Endodermal cell (in vitro differentiated cells): Measurements from ENCODE around the gene DXO. TPM values are rescaled to one million over a fixed set of nuclear protein-coding genes. Genes with fewer than 3 reads are reported as not detected.

Experiments
- DNase-seq: peaks from one replicate; pipeline ENCODE4 v3.0.0-alpha.2; 2017
- H3K27ac ChIP-seq: 2 replicates; pipeline ENCODE4 v1.5.1; 2013; ENCODE audit warnings: mild to moderate bottlenecking, low read depth, low read length, moderate library complexity
- H3K27me3 ChIP-seq: 2 replicates; pipeline ENCODE4 v1.6.1; 2013; ENCODE audit warnings: mild to moderate bottlenecking, low read length, moderate library complexity; ENCODE audit not compliant: insufficient read depth, control insufficient read depth, poor library complexity, severe bottlenecking
- H3K36me3 ChIP-seq: 2 replicates; pipeline ENCODE4 v1.7.0; 2013; ENCODE audit warnings: mild to moderate bottlenecking, low read length, moderate library complexity; ENCODE audit not compliant: control insufficient read depth, insufficient read depth
- H3K4me1 ChIP-seq: one replicate; pipeline ENCODE4 v1.7.0; 2013; ENCODE audit warnings: low read length; ENCODE audit not compliant: control insufficient read depth, insufficient read depth
- H3K4me3 ChIP-seq: 2 replicates; pipeline ENCODE4 v1.5.1; 2013; ENCODE audit warnings: mild to moderate bottlenecking, low read length, moderate library complexity
- H3K9ac ChIP-seq: 2 replicates; pipeline ENCODE4 v1.6.1; 2013; ENCODE audit warnings: mild to moderate bottlenecking, low read length, moderate library complexity; ENCODE audit not compliant: poor library complexity, severe bottlenecking; ENCODE audit errors: extremely low read depth
- H3K9me3 ChIP-seq: 2 replicates; pipeline ENCODE4 v1.6.1; 2013; ENCODE audit warnings: mild to moderate bottlenecking, low read length, moderate library complexity; ENCODE audit not compliant: control insufficient read depth
- H3K27ac Mint-ChIP-seq: 2 replicates; pipeline ENCODE4 v1.8.0; 2020; ENCODE audit warnings: mixed read lengths
- H3K27me3 Mint-ChIP-seq: 2 replicates; pipeline ENCODE4 v1.8.0; 2021; ENCODE audit warnings: mild to moderate bottlenecking, mixed read lengths; ENCODE audit not compliant: insufficient read depth
- H3K36me3 Mint-ChIP-seq: 2 replicates; pipeline ENCODE4 v1.8.0; 2020; ENCODE audit warnings: low read depth, mixed read lengths
- H3K4me1 Mint-ChIP-seq: 2 replicates; pipeline ENCODE4 v1.8.0; 2020; ENCODE audit warnings: mixed read lengths
- H3K4me3 Mint-ChIP-seq: 2 replicates; pipeline ENCODE4 v1.8.0; 2020; ENCODE audit warnings: mild to moderate bottlenecking, moderate library complexity, mixed read lengths
- H3K9me3 Mint-ChIP-seq: 2 replicates; pipeline ENCODE4 v1.8.0; 2020; ENCODE audit warnings: mild to moderate bottlenecking, mixed read lengths
- WGBS, 2 experiments: methylation state at CpG; one replicate each; pipeline versions ENCODE4 v1.1.5 to v1.1.7; 2013; ENCODE audit warnings: missing lambda C conversion rate in 2 of 2, mixed read lengths in 1 of 2; ENCODE audit not compliant: insufficient coverage in 1 of 2, insufficient read length in 1 of 2; 5-methylcytosine and 5-hydroxymethylcytosine counted together
- total RNA-seq, 2 donors: library from RNA; stranded (reverse); fragmentation: NEBNext Ultra II Directional in 1 of 2; extraction: Animal tissue kit (Norgen Biotek cat#: 25700) in 1 of 2; gene quantifications; 2 replicates in 1 of 2; 3 replicates in 1 of 2; pipeline ENCODE4 v1.2.1, GENCODE V29; 2021
- TF ChIP-seq, protein P1 (sequence below): fragments of 200-600 bp; sonication (generic); conservative IDR thresholded peaks from 2 replicates; pipeline ENCODE4 v1.5.0; 2021; ENCODE audit warnings: antibody characterized with exemption, mild to moderate bottlenecking

Gene DXO
- total RNA-seq, 2 donors from 2014 or later = 19.2 to 22.3 TPM

GRCh38 chr6:31963921-31964320, 8.0 kb downstream of the DXO start:
- H3K4me3 ChIP-seq = no peak overlapping the region
- TF ChIP-seq, protein P1, sequence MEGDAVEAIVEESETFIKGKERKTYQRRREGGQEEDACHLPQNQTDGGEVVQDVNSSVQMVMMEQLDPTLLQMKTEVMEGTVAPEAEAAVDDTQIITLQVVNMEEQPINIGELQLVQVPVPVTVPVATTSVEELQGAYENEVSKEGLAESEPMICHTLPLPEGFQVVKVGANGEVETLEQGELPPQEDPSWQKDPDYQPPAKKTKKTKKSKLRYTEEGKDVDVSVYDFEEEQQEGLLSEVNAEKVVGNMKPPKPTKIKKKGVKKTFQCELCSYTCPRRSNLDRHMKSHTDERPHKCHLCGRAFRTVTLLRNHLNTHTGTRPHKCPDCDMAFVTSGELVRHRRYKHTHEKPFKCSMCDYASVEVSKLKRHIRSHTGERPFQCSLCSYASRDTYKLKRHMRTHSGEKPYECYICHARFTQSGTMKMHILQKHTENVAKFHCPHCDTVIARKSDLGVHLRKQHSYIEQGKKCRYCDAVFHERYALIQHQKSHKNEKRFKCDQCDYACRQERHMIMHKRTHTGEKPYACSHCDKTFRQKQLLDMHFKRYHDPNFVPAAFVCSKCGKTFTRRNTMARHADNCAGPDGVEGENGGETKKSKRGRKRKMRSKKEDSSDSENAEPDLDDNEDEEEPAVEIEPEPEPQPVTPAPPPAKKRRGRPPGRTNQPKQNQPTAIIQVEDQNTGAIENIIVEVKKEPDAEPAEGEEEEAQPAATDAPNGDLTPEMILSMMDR = no peak
- 96 to 98% methylated on average over 6 to 19 of the region's 19 CpGs for WGBS, 2 experiments
- peaks cover 73% of the 10 kb centered on the region for H3K36me3 Mint-ChIP-seq
- no peaks in the 10 kb centered on the region for H3K27me3 Mint-ChIP-seq
- DNase-seq = no peak
- no peak overlapping the region for H3K27ac ChIP-seq
- peaks cover 63% of the 10 kb centered on the region for H3K36me3 ChIP-seq
- H3K9me3 Mint-ChIP-seq = no peaks in the 10 kb centered on the region
- peaks cover 6% of the 10 kb centered on the region for H3K4me1 ChIP-seq
- no peaks in the 10 kb centered on the region for H3K9me3 ChIP-seq
- no peaks in the 10 kb centered on the region for H3K27me3 ChIP-seq
- H3K4me1 Mint-ChIP-seq = peaks cover 5% of the 10 kb centered on the region
- H3K4me3 Mint-ChIP-seq = no peak overlapping the region
- no peak overlapping the region for H3K27ac Mint-ChIP-seq
- no peak overlapping the region for H3K9ac ChIP-seq

GRCh38 chr6:31961616-31962015, 10.3 kb downstream of the DXO start:
- Histone ChIP-seq H3K27ac (no peak overlapping the region), H3K4me3 (no peak overlapping the region), H3K9ac (no peak overlapping the region), H3K36me3 (peaks cover 65% of the 10 kb centered on the region), H3K4me1 (peaks cover 6% of the 10 kb centered on the region), H3K9me3 (no peaks in the 10 kb centered on the region), H3K27me3 (no peaks in the 10 kb centered on the region)
- Mint-ChIP-seq H3K4me1 (peaks cover 5% of the 10 kb centered on the region), H3K4me3 (no peak overlapping the region), H3K9me3 (no peaks in the 10 kb centered on the region), H3K27me3 (no peaks in the 10 kb centered on the region), H3K27ac (no peak overlapping the region), H3K36me3 (peaks cover 55% of the 10 kb centered on the region)
- no peak for DNase-seq
- TF ChIP-seq, protein P1 = no peak
- WGBS, 2 experiments = 89 to 91% methylated on average over 12 of the region's 12 CpGs

- Mint-ChIP-seq H3K27me3 (no peaks in the 10 kb centered on the region), H3K36me3 (peaks cover 65% of the 10 kb centered on the region), H3K4me3 (peak within 1 kb of the TSS; percentile 92), H3K9me3 (no peaks in the 10 kb centered on the region), H3K27ac (peak within 1 kb of the TSS; percentile 98), H3K4me1 (peaks cover 5% of the 10 kb centered on the region)
- Histone ChIP-seq H3K27ac (no peak within 1 kb of the TSS), H3K27me3 (no peaks in the 10 kb centered on the region), H3K9me3 (no peaks in the 10 kb centered on the region), H3K36me3 (peaks cover 67% of the 10 kb centered on the region), H3K9ac (peak within 1 kb of the TSS; percentile 82), H3K4me3 (peak within 1 kb of the TSS; percentile 90), H3K4me1 (peaks cover 6% of the 10 kb centered on the region)
- peak; percentile 99 for DNase-seq
- WGBS, 2 experiments = 0 to 1% methylated on average over 14 to 59 of the region's 59 CpGs
- TF ChIP-seq, protein P1 = no peak
These were observed 12.9 kb downstream of the DXO start, which contains the start of the genes NELFE and SKIC2 for GRCh38 chr6:31958741-31959739. Gene NELFE (minus strand): TSS chr6:31958971. CDS start chr6:31958446, 525 bp downstream. Gene SKIC2 (plus strand): TSS chr6:31959175. CDS start chr6:31959193, 18 bp downstream.
